Measurements from ENCODE around the gene RNF152.

GRCh38 chr18:61939046-61939674 lies 46.4 kb upstream of the RNF152 start:
- TF ChIP-seq CTCF (IDR thresholded peaks at IDR 0.05) = no peak
- TF ChIP-seq, protein P1, sequence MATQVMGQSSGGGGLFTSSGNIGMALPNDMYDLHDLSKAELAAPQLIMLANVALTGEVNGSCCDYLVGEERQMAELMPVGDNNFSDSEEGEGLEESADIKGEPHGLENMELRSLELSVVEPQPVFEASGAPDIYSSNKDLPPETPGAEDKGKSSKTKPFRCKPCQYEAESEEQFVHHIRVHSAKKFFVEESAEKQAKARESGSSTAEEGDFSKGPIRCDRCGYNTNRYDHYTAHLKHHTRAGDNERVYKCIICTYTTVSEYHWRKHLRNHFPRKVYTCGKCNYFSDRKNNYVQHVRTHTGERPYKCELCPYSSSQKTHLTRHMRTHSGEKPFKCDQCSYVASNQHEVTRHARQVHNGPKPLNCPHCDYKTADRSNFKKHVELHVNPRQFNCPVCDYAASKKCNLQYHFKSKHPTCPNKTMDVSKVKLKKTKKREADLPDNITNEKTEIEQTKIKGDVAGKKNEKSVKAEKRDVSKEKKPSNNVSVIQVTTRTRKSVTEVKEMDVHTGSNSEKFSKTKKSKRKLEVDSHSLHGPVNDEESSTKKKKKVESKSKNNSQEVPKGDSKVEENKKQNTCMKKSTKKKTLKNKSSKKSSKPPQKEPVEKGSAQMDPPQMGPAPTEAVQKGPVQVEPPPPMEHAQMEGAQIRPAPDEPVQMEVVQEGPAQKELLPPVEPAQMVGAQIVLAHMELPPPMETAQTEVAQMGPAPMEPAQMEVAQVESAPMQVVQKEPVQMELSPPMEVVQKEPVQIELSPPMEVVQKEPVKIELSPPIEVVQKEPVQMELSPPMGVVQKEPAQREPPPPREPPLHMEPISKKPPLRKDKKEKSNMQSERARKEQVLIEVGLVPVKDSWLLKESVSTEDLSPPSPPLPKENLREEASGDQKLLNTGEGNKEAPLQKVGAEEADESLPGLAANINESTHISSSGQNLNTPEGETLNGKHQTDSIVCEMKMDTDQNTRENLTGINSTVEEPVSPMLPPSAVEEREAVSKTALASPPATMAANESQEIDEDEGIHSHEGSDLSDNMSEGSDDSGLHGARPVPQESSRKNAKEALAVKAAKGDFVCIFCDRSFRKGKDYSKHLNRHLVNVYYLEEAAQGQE (IDR thresholded peaks at IDR 0.05; ENCODE audit: insufficient read depth in 1 of 2, low read depth in 2 of 2, low read length in 1 of 2) = no peak
- no peak for TF ChIP-seq POLR2AphosphoS5 (IDR thresholded peaks at IDR 0.05; ENCODE audit: low read depth, low read length)
- TF ChIP-seq SIN3A (IDR thresholded peaks at IDR 0.05; ENCODE audit: borderline replicate concordance, insufficient read depth, low read depth, low read length) = no peak
- TF ChIP-seq TCF7L2 (IDR thresholded peaks at IDR 0.05; ENCODE audit: low read depth, low read length) = no peak

Measured in Panc1 (cell line).